ENCODE results near the gene GET4. TPM values are rescaled to one million over a fixed set of nuclear protein-coding genes. Genes with fewer than 3 reads are reported as not detected.

The GET4 gene
- total and polyA plus RNA-seq, 2 experiments from 2014 or later, result 55.0 to 75.4 TPM

DNA sequence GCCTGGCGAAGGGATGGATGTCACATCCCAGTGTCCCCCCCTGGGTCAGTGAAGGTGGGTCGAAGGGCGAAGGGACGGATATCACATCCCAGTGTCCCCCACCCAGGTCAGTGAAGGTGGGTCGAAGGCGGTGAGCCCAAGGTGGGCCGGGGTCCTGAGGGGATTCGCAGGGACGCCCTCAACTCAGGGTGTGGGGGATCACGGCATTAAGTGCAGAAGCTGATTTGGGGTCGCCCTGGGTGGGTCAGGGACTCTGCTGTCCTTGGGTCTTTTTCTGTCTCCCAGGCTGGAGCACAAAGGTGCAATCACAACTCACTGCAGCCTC, 56.3 kb downstream of the GET4 start:
- no peaks in the 10 kb centered on the region for H3K27me3 ChIP-seq
- TF ChIP-seq CTCF (IDR thresholded peaks at IDR 0.05; ENCODE audit: low read depth, low read length), result no peak
- no peaks in the 10 kb centered on the region for H3K4me1 ChIP-seq (ENCODE audit: low read depth)
- no peaks in the 10 kb centered on the region for H3K36me3 ChIP-seq
- no peak for DNase-seq (ENCODE audit: low read depth in 1 of 2, low spot score in 1 of 2)
- H3K4me3 ChIP-seq, result no peak overlapping the region
- H3K27ac ChIP-seq, result no peak overlapping the region
- no peaks in the 10 kb centered on the region for H3K9me3 ChIP-seq (ENCODE audit: low read depth)

GRCh38 chr7:934469-935163, 58.3 kb downstream of the GET4 start:
- DNase-seq (ENCODE audit: low read depth in 1 of 2, low spot score in 1 of 2), result no peak
- no peaks in the 10 kb centered on the region for H3K27me3 ChIP-seq
- no peaks in the 10 kb centered on the region for H3K9me3 ChIP-seq (ENCODE audit: low read depth)
- H3K4me1 ChIP-seq (ENCODE audit: low read depth), result no peaks in the 10 kb centered on the region
- H3K36me3 ChIP-seq, result no peaks in the 10 kb centered on the region
- H3K4me3 ChIP-seq, result no peak overlapping the region
- no peak for TF ChIP-seq CTCF (IDR thresholded peaks at IDR 0.05; ENCODE audit: low read depth, low read length)
- no peak overlapping the region for H3K27ac ChIP-seq

- Histone ChIP-seq H3K4me3 (no peak overlapping the region), H3K4me1 (ENCODE audit: low read depth) (no peaks in the 10 kb centered on the region), H3K36me3 (no peaks in the 10 kb centered on the region), H3K9me3 (ENCODE audit: low read depth) (no peaks in the 10 kb centered on the region), H3K27me3 (no peaks in the 10 kb centered on the region), H3K27ac (no peak overlapping the region)
- no peak for DNase-seq (ENCODE audit: low read depth in 1 of 2, low spot score in 1 of 2)
- TF ChIP-seq CTCF (IDR thresholded peaks at IDR 0.05; ENCODE audit: low read depth, low read length), result no peak
These were observed 59.0 kb downstream of the GET4 start for GRCh38 chr7:935164-935873.

GRCh38 chr7:935874-936385, 59.6 kb downstream of the GET4 start:
- no peaks in the 10 kb centered on the region for H3K36me3 ChIP-seq
- H3K9me3 ChIP-seq (ENCODE audit: low read depth), result no peaks in the 10 kb centered on the region
- no peaks in the 10 kb centered on the region for H3K4me1 ChIP-seq (ENCODE audit: low read depth)
- TF ChIP-seq CTCF (IDR thresholded peaks at IDR 0.05; ENCODE audit: low read depth, low read length), result no peak
- DNase-seq (ENCODE audit: low read depth in 1 of 2, low spot score in 1 of 2), result no peak
- peaks cover 4% of the 10 kb centered on the region for H3K27me3 ChIP-seq
- H3K4me3 ChIP-seq, result no peak overlapping the region
- no peak overlapping the region for H3K27ac ChIP-seq

DNA sequence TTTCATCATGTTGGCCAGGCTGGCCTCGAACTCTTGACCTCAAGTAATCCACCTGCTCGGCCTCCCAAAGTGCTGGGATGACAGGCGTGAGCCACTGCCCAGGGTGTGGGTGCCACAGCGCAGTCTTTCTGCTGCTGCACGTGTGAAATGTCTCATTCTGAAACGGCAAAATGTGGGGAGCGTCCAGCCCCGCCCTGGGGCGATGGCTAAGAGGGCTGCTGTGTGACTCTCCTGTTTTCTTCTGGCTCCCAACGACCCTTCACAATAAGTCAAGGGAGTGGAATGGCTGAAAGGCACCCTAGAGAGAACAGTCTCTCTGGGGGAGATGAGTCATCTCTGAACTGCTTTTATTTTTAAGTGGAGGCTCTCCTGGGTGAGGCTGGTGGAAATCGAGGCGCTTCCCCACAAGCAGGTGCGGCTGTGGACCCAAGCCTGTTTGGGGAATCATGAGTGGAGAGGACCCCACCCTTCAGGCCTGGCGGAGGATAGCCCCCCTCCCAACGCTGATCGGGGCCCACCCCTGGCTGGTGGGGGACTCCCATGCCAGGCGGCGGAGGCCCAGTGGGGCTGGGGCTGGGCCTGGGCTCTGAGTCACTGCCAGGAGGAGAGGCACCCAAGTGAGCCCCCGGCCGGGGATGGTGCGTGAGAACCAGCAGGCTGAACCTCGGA, 60.2 kb downstream of the GET4 start:
- Histone ChIP-seq H3K4me3 (no peak overlapping the region), H3K4me1 (ENCODE audit: low read depth) (no peaks in the 10 kb centered on the region), H3K27me3 (peaks cover 10% of the 10 kb centered on the region), H3K36me3 (no peaks in the 10 kb centered on the region), H3K9me3 (ENCODE audit: low read depth) (no peaks in the 10 kb centered on the region), H3K27ac (no peak overlapping the region)
- no peak for DNase-seq (ENCODE audit: low read depth in 1 of 2, low spot score in 1 of 2)
- TF ChIP-seq CTCF (IDR thresholded peaks at IDR 0.05; ENCODE audit: low read depth, low read length), result no peak

All from cardiac muscle cell (in vitro differentiated cells and primary cell).